Measurements from ENCODE around the gene NFIX.
"Not testable (repeated sequence)": the region's sequence is repeated elsewhere in the genome, so short reads cannot be mapped to it uniquely, and the experiment has no call there.

Gene NFIX

GRCh38 chr19:12947702-12948611 lies 47.3 kb upstream of the NFIX start:
- Histone ChIP-seq H3K27me3 (no peaks in the 10 kb centered on the region), H3K4me1 (ENCODE audit: control insufficient read depth in 1 of 2, insufficient read depth in 1 of 2, low read depth in 1 of 2, low read length in 1 of 2) (peaks cover 19 to 20% of the 10 kb centered on the region in 2 experiments), H3K9me3 (no peaks in the 10 kb centered on the region), H3K27ac (no peak overlapping the region), H3K4me3 (ENCODE audit: low read depth in 1 of 2, low read length in 1 of 2) (no peak overlapping the region), H3K36me3 (peaks cover 29% of the 10 kb centered on the region)
- TF ChIP-seq, protein P1, sequence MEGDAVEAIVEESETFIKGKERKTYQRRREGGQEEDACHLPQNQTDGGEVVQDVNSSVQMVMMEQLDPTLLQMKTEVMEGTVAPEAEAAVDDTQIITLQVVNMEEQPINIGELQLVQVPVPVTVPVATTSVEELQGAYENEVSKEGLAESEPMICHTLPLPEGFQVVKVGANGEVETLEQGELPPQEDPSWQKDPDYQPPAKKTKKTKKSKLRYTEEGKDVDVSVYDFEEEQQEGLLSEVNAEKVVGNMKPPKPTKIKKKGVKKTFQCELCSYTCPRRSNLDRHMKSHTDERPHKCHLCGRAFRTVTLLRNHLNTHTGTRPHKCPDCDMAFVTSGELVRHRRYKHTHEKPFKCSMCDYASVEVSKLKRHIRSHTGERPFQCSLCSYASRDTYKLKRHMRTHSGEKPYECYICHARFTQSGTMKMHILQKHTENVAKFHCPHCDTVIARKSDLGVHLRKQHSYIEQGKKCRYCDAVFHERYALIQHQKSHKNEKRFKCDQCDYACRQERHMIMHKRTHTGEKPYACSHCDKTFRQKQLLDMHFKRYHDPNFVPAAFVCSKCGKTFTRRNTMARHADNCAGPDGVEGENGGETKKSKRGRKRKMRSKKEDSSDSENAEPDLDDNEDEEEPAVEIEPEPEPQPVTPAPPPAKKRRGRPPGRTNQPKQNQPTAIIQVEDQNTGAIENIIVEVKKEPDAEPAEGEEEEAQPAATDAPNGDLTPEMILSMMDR (IDR thresholded peaks at IDR 0.05), result no peak

DNA sequence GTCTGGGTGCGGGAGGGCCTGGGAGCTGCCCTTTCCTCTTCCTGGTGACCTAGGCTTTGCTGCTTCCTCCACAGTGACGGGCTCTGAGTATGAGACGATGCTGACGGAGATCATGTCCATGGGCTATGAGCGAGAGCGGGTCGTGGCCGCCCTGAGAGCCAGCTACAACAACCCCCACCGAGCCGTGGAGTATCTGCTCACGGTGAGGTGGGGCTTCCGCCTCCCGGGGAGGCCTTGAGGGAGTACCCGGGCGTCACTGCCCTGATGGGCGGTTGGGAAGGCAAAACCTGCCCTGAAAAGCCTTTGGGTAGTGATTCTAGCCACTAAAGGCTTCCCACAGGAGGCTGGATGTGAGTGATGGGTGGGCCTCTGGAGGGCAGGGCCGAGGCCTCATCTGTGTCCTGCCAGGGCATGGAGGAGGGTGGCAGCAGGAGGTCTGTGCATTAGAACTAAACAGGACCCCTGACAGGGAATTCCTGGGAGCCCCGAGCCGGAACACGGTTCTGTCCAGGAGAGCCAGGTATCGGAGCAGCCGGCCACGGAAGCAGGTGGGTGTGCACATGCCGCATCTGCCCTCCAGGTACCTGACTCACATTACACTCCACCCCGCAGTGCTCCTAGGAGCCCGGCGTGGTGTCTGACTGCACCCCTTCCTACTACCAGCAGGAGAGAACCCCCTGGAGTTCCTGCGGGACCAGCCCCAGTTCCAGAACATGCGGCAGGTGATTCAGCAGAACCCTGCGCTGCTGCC lies 46.5 kb upstream of the NFIX start:
- no peak overlapping the region for H3K27ac ChIP-seq
- H3K27me3 ChIP-seq, result no peaks in the 10 kb centered on the region
- no peaks in the 10 kb centered on the region for H3K9me3 ChIP-seq
- peaks cover 19 to 20% of the 10 kb centered on the region in 2 experiments for H3K4me1 ChIP-seq (ENCODE audit: control insufficient read depth in 1 of 2, insufficient read depth in 1 of 2, low read depth in 1 of 2, low read length in 1 of 2)
- peaks cover 22% of the 10 kb centered on the region for H3K36me3 ChIP-seq
- TF ChIP-seq, protein P1 (IDR thresholded peaks at IDR 0.05), result no peak
- H3K4me3 ChIP-seq (ENCODE audit: low read depth in 1 of 2, low read length in 1 of 2), result no peak overlapping the region

- Histone ChIP-seq H3K27me3 (no peaks in the 10 kb centered on the region), H3K4me1 (ENCODE audit: control insufficient read depth in 1 of 2, insufficient read depth in 1 of 2, low read depth in 1 of 2, low read length in 1 of 2) (peaks cover 19 to 26% of the 10 kb centered on the region in 2 experiments), H3K9me3 (no peaks in the 10 kb centered on the region), H3K36me3 (peaks cover 22% of the 10 kb centered on the region), H3K27ac (peak overlapping the region; percentile 33), H3K4me3 (ENCODE audit: low read depth in 1 of 2, low read length in 1 of 2) (no peak overlapping the region)
- TF ChIP-seq, protein P1 (IDR thresholded peaks at IDR 0.05), result no peak
These were observed 45.7 kb upstream of the NFIX start for GRCh38 chr19:12949363-12950283.

- H3K4me1 ChIP-seq (ENCODE audit: control insufficient read depth in 1 of 2, insufficient read depth in 1 of 2, low read depth in 1 of 2, low read length in 1 of 2), result peaks cover 8 to 22% of the 10 kb centered on the region in 2 experiments
- peaks cover 22% of the 10 kb centered on the region for H3K36me3 ChIP-seq
- H3K9me3 ChIP-seq; H3K27me3 ChIP-seq; H3K4me3 ChIP-seq (ENCODE audit: low read depth in 1 of 2, low read length in 1 of 2): not testable (repeated sequence)
- peak overlapping the region; percentile 47 for H3K27ac ChIP-seq
These were observed 43.2 kb upstream of the NFIX start for GRCh38 chr19:12952050-12952449.

GRCh38 chr19:12952488-12953137 lies 42.7 kb upstream of the NFIX start:
- TF ChIP-seq, protein P1 (IDR thresholded peaks at IDR 0.05), result no peak
- no peaks in the 10 kb centered on the region for H3K27me3 ChIP-seq
- peaks cover 13 to 28% of the 10 kb centered on the region in 2 experiments for H3K4me1 ChIP-seq (ENCODE audit: control insufficient read depth in 1 of 2, insufficient read depth in 1 of 2, low read depth in 1 of 2, low read length in 1 of 2)
- peaks cover 22% of the 10 kb centered on the region for H3K36me3 ChIP-seq
- H3K9me3 ChIP-seq, result no peaks in the 10 kb centered on the region
- no peak overlapping the region for H3K4me3 ChIP-seq (ENCODE audit: low read depth in 1 of 2, low read length in 1 of 2)
- peak overlapping the region; percentile 47 for H3K27ac ChIP-seq
